Activated CD8-positive, alpha-beta memory T cell treated with anti-CD3 and anti-CD28 coated beads, Interleukin-2, amount 10 ng/mL, durations not matched to agents 7 days and 5 days (primary cell): ENCODE data around the gene CPXM1. TPM values are rescaled to one million over a fixed set of nuclear protein-coding genes. Genes with fewer than 3 reads are reported as not detected.
A peak's percentile ranks its signal among the peaks of the same experiment; 100 is the strongest.

Source experiments
- ATAC-seq: fragments of 150-1000 bp; cut with Tn5 transposase; one replicate; pipeline ENCODE4 v1.10.0; 2021; ENCODE audit warnings: moderate library complexity
- CTCF ChIA-PET: fragments of 350-600 bp; sonication (Branson Sonifier 250); formaldehyde crosslinking; loops from one replicate; lab custom pipeline; 2021; ENCODE audit warnings: antibody characterized with exemption; lab: Charles Lee
- DNase-seq: peaks from one replicate; pipeline ENCODE4 v3.0.0-alpha.2; 2020
- H3K27ac Mint-ChIP-seq: one replicate; pipeline ENCODE4 v1.8.0; 2021; ENCODE audit warnings: mild to moderate bottlenecking, mixed read lengths
- H3K27me3 Mint-ChIP-seq: one replicate; pipeline ENCODE4 v1.8.0; 2021; ENCODE audit warnings: mixed read lengths
- H3K36me3 Mint-ChIP-seq: one replicate; pipeline ENCODE4 v1.8.0; 2021; ENCODE audit warnings: mild to moderate bottlenecking, mixed read lengths
- H3K4me1 Mint-ChIP-seq: one replicate; pipeline ENCODE4 v1.8.0; 2021; ENCODE audit warnings: mixed read lengths
- H3K4me3 Mint-ChIP-seq: one replicate; pipeline ENCODE4 v1.8.0; 2021; ENCODE audit warnings: mild to moderate bottlenecking, moderate library complexity, mixed read lengths
- H3K9me3 Mint-ChIP-seq: one replicate; pipeline ENCODE4 v1.8.0; 2022; ENCODE audit warnings: low read depth, mixed read lengths
- total RNA-seq, 2 experiments: library from RNA; stranded (reverse); gene quantifications; one replicate each; pipeline ENCODE4 v1.2.3, GENCODE V29; 2021

CPXM1 gene
- total RNA-seq, 2 experiments from 2014 or later = 0.35 to 0.68 TPM

GRCh38 chr20:2804852-2805688 is 4.6 kb upstream of the CPXM1 start:
- H3K9me3 Mint-ChIP-seq = no peaks in the 10 kb centered on the region
- CTCF ChIA-PET = no interaction called here
- peaks cover 10% of the 10 kb centered on the region for H3K4me1 Mint-ChIP-seq
- no peak overlapping the region for H3K4me3 Mint-ChIP-seq
- no peak overlapping the region for H3K27ac Mint-ChIP-seq
- ATAC-seq = no peak
- no peak for DNase-seq
- H3K27me3 Mint-ChIP-seq = peaks cover 71% of the 10 kb centered on the region
- peaks cover 3% of the 10 kb centered on the region for H3K36me3 Mint-ChIP-seq

- H3K9me3 Mint-ChIP-seq = no peaks in the 10 kb centered on the region
- no peak for ATAC-seq
- no peak for DNase-seq
- peaks cover 6% of the 10 kb centered on the region for H3K36me3 Mint-ChIP-seq
- H3K4me1 Mint-ChIP-seq = peaks cover 16% of the 10 kb centered on the region
- CTCF ChIA-PET = no interaction called here
- H3K27ac Mint-ChIP-seq = no peak overlapping the region
- peaks cover 79% of the 10 kb centered on the region for H3K27me3 Mint-ChIP-seq
- H3K4me3 Mint-ChIP-seq = no peak overlapping the region
Measured at GRCh38 chr20:2804041-2804828, 3.8 kb upstream of the CPXM1 start.

GRCh38 chr20:2801286-2801728 is 880 bp upstream of the CPXM1 start:
- no peak for DNase-seq
- peak overlapping the region; percentile 42 for H3K4me3 Mint-ChIP-seq
- no peak overlapping the region for H3K27ac Mint-ChIP-seq
- no peak for ATAC-seq
- no peaks in the 10 kb centered on the region for H3K9me3 Mint-ChIP-seq
- peaks cover 20% of the 10 kb centered on the region for H3K4me1 Mint-ChIP-seq
- peaks cover 6% of the 10 kb centered on the region for H3K36me3 Mint-ChIP-seq
- CTCF ChIA-PET = interaction anchor here (0.5 to 1.8 kb wide), 3 partner anchors 30 to 57 kb away, joined by 3 to 9 read pairs (median 3); no protein-coding TSS in a partner anchor
- H3K27me3 Mint-ChIP-seq = peaks cover 72% of the 10 kb centered on the region

GRCh38 chr20:2799688-2800520 is 523 bp downstream of the CPXM1 start:
- H3K36me3 Mint-ChIP-seq = peaks cover 6% of the 10 kb centered on the region
- ATAC-seq = peak; percentile 17
- CTCF ChIA-PET = interaction anchor here (1.1 to 1.8 kb wide), 2 partner anchors 44 to 47 kb away, joined by 3 to 9 read pairs; no protein-coding TSS in a partner anchor

GRCh38 chr20:2799271-2799670 is 1.2 kb downstream of the CPXM1 start:
- peaks cover 56% of the 10 kb centered on the region for H3K27me3 Mint-ChIP-seq
- no peak overlapping the region for H3K27ac Mint-ChIP-seq
- H3K9me3 Mint-ChIP-seq = no peaks in the 10 kb centered on the region
- DNase-seq (no peak), ATAC-seq (no peak)
- CTCF ChIA-PET = interaction anchor here (1.1 kb wide), 1 partner anchor 44 kb away, joined by 3 read pairs; no protein-coding TSS in a partner anchor
- peaks cover 6% of the 10 kb centered on the region for H3K36me3 Mint-ChIP-seq
- H3K4me3 Mint-ChIP-seq = peak overlapping the region; percentile 70
- peaks cover 20% of the 10 kb centered on the region for H3K4me1 Mint-ChIP-seq

More at GRCh38 chr20:2799688-2800520, 523 bp downstream of the CPXM1 start:
- Mint-ChIP-seq H3K27ac (no peak overlapping the region), H3K4me1 (peaks cover 20% of the 10 kb centered on the region), H3K4me3 (peak overlapping the region; percentile 70), H3K27me3 (peaks cover 58% of the 10 kb centered on the region), H3K9me3 (no peaks in the 10 kb centered on the region)
- no peak for DNase-seq

- Mint-ChIP-seq H3K4me3 (no peak overlapping the region), H3K27ac (no peak overlapping the region), H3K9me3 (no peaks in the 10 kb centered on the region), H3K27me3 (peaks cover 52% of the 10 kb centered on the region), H3K36me3 (peaks cover 6% of the 10 kb centered on the region), H3K4me1 (peaks cover 20% of the 10 kb centered on the region)
- ATAC-seq = no peak
- CTCF ChIA-PET = interaction anchor here (1.1 kb wide), 1 partner anchor 43 kb away, joined by 3 read pairs; no protein-coding TSS in a partner anchor
- no peak for DNase-seq
Measured at GRCh38 chr20:2798814-2799213, 1.6 kb downstream of the CPXM1 start.

- Mint-ChIP-seq H3K27ac (no peak overlapping the region), H3K27me3 (peaks cover 53% of the 10 kb centered on the region), H3K4me3 (no peak overlapping the region), H3K4me1 (peaks cover 20% of the 10 kb centered on the region), H3K36me3 (peaks cover 6% of the 10 kb centered on the region), H3K9me3 (no peaks in the 10 kb centered on the region)
- CTCF ChIA-PET = no interaction called here
- ATAC-seq (no peak), DNase-seq (no peak)
Measured at GRCh38 chr20:2798095-2798805, 2.2 kb downstream of the CPXM1 start.

GRCh38 chr20:2797136-2797983 is 3.1 kb downstream of the CPXM1 start:
- H3K27ac Mint-ChIP-seq = no peak overlapping the region
- H3K4me3 Mint-ChIP-seq = no peak overlapping the region
- peaks cover 20% of the 10 kb centered on the region for H3K4me1 Mint-ChIP-seq
- no peaks in the 10 kb centered on the region for H3K9me3 Mint-ChIP-seq
- CTCF ChIA-PET = no interaction called here
- H3K36me3 Mint-ChIP-seq = peaks cover 5% of the 10 kb centered on the region
- DNase-seq = no peak
- no peak for ATAC-seq
- peaks cover 55% of the 10 kb centered on the region for H3K27me3 Mint-ChIP-seq

GRCh38 chr20:2796011-2796660 is 4.3 kb downstream of the CPXM1 start:
- Mint-ChIP-seq H3K4me3 (no peak overlapping the region), H3K4me1 (peaks cover 17% of the 10 kb centered on the region), H3K36me3 (peaks cover 4% of the 10 kb centered on the region), H3K9me3 (no peaks in the 10 kb centered on the region), H3K27ac (no peak overlapping the region), H3K27me3 (peaks cover 58% of the 10 kb centered on the region)
- CTCF ChIA-PET = no interaction called here
- ATAC-seq (no peak), DNase-seq (no peak)

- H3K36me3 Mint-ChIP-seq = peaks cover 3% of the 10 kb centered on the region
- CTCF ChIA-PET = no interaction called here
- H3K27me3 Mint-ChIP-seq = peaks cover 57% of the 10 kb centered on the region
- H3K9me3 Mint-ChIP-seq = no peaks in the 10 kb centered on the region
- no peak for DNase-seq
- ATAC-seq = no peak
- no peak overlapping the region for H3K4me3 Mint-ChIP-seq
- H3K27ac Mint-ChIP-seq = no peak overlapping the region
- peaks cover 11% of the 10 kb centered on the region for H3K4me1 Mint-ChIP-seq
Measured at GRCh38 chr20:2795451-2795850, 5.0 kb downstream of the CPXM1 start.

GRCh38 chr20:2794866-2795447 is 5.5 kb downstream of the CPXM1 start:
- Mint-ChIP-seq H3K36me3 (peaks cover 2% of the 10 kb centered on the region), H3K27ac (no peak overlapping the region), H3K27me3 (peaks cover 58% of the 10 kb centered on the region), H3K9me3 (no peaks in the 10 kb centered on the region), H3K4me1 (peaks cover 9% of the 10 kb centered on the region), H3K4me3 (no peak overlapping the region)
- CTCF ChIA-PET = no interaction called here
- no peak for DNase-seq
- no peak for ATAC-seq
